IMR-90 (cell line): Measurements from ENCODE around the gene SCN4A.
"Not testable (repeated sequence)": the region's sequence is repeated elsewhere in the genome, so short reads cannot be mapped to it uniquely, and the experiment has no call there.

Source experiments
- POLR2A ChIP-seq: IDR thresholded peaks from 2 replicates; pipeline ENCODE4 v1.6.1; 2012; ENCODE audit warnings: mild to moderate bottlenecking, low read depth, low read length
- TF ChIP-seq, protein P1 (sequence below): fragments of 150-350 bp; IDR thresholded peaks from 2 replicates; pipeline ENCODE4 v1.6.1; 2017; ENCODE audit warnings: mild to moderate bottlenecking, antibody characterized with exemption, low read length, low read depth
- TF ChIP-seq, protein P2 (sequence below): conservative IDR thresholded peaks from 2 replicates; pipeline ENCODE4 v1.5.1; 2012; ENCODE audit warnings: mild to moderate bottlenecking, low read depth, low read length, improper control_type of control experiment

DNA sequence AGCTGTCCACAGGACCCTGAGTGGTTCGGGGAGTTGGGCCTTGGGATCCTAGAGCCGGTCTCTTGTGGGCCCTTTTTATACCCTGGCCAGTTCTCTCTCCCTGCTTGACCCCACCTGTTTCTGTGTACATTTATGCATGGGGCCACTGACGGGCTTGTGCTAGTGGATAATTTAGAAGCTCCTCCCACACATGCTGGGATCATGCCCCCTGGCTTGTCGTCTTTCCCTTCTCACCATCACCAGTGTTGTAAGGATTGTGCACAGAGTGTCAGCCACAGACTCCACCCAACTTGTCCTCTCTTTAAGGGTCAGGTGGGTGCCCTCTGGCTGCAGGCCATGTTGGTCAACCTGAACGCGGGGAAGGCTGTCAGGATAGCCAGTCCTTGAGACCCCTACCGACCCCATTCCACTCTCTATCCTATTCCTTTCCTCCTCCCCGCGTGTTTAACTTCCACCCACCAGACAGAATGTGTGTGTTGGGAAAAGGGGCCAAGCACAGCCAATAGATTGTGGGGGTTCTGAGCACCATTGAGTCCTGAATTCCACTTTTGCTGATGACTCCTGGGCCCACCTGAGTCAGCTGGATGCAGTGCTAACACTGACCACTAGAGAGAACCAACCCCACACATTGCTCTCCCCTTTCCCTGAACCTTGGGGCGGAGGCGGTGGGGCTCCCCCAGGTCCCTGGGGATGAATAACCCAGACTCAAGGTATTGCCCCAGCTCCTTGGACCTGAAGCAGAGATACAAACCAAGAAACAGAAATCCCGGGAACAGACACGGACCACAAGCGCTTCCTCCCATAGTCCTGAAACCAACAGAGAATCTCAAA is 76.0 kb downstream of the SCN4A start, which contains the start of gene CSH1:
- TF ChIP-seq POLR2A: not testable (repeated sequence)
- TF ChIP-seq, protein P1, sequence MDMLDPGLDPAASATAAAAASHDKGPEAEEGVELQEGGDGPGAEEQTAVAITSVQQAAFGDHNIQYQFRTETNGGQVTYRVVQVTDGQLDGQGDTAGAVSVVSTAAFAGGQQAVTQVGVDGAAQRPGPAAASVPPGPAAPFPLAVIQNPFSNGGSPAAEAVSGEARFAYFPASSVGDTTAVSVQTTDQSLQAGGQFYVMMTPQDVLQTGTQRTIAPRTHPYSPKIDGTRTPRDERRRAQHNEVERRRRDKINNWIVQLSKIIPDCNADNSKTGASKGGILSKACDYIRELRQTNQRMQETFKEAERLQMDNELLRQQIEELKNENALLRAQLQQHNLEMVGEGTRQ: not testable (repeated sequence)
- TF ChIP-seq, protein P2, sequence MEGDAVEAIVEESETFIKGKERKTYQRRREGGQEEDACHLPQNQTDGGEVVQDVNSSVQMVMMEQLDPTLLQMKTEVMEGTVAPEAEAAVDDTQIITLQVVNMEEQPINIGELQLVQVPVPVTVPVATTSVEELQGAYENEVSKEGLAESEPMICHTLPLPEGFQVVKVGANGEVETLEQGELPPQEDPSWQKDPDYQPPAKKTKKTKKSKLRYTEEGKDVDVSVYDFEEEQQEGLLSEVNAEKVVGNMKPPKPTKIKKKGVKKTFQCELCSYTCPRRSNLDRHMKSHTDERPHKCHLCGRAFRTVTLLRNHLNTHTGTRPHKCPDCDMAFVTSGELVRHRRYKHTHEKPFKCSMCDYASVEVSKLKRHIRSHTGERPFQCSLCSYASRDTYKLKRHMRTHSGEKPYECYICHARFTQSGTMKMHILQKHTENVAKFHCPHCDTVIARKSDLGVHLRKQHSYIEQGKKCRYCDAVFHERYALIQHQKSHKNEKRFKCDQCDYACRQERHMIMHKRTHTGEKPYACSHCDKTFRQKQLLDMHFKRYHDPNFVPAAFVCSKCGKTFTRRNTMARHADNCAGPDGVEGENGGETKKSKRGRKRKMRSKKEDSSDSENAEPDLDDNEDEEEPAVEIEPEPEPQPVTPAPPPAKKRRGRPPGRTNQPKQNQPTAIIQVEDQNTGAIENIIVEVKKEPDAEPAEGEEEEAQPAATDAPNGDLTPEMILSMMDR: not testable (repeated sequence)
